HL-60 (cell line): Measurements from ENCODE around the gene IL18BP.

Experiments used
- CTCF ChIP-seq: IDR thresholded peaks from one replicate; pipeline ENCODE4 v1.5.1; 2011; ENCODE audit warnings: low read length, control low read depth, inconsistent platforms; ENCODE audit not compliant: insufficient read depth
- POLR2AphosphoS5 ChIP-seq: IDR thresholded peaks from 2 replicates; pipeline ENCODE4 v1.6.1; 2012; ENCODE audit warnings: low read depth
- REST ChIP-seq: IDR thresholded peaks from 2 replicates; pipeline ENCODE4 v1.6.1; 2012; ENCODE audit warnings: low read depth; ENCODE audit not compliant: insufficient replicate concordance

GRCh38 chr11:71992136-71992730 lies 6.5 kb upstream of the IL18BP start:
- TF ChIP-seq POLR2AphosphoS5, result no peak
- TF ChIP-seq CTCF, result no peak
- no peak for TF ChIP-seq REST
